ENCODE measurements around the gene RARS2. TPM values are rescaled to one million over a fixed set of nuclear protein-coding genes. Genes with fewer than 3 reads are reported as not detected.

RARS2 gene
- total and polyA plus RNA-seq, 9 of the 15 experiments (the other 6 are each of a cell fraction or from before 2014, with no cell fraction given): 30.0 to 92.7 (median 43.4) TPM

DNA sequence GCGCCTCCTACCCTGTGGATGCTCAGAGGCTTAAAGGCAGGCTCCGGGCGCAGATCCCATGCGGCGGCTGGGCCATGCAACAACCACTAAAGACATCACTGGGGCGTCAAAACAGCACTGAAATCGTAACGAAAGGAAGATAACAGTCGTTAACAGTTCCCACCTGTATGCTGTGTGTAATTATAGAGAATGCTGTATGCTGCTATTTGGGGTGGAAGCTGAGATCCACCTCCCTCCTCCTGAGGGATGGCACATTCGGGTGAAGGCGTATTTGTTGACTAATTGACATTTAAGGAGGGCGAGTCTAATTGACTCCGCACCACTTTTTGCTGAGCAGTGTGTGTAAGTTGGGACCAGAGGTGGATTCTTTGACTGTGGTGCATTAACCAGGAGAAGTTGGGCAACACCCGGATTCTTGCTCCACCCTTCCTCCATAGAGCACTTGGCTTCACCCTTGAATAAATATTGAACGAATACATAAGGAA lies 116.3 kb downstream of the RARS2 start (continued):
- TF ChIP-seq, protein P1, sequence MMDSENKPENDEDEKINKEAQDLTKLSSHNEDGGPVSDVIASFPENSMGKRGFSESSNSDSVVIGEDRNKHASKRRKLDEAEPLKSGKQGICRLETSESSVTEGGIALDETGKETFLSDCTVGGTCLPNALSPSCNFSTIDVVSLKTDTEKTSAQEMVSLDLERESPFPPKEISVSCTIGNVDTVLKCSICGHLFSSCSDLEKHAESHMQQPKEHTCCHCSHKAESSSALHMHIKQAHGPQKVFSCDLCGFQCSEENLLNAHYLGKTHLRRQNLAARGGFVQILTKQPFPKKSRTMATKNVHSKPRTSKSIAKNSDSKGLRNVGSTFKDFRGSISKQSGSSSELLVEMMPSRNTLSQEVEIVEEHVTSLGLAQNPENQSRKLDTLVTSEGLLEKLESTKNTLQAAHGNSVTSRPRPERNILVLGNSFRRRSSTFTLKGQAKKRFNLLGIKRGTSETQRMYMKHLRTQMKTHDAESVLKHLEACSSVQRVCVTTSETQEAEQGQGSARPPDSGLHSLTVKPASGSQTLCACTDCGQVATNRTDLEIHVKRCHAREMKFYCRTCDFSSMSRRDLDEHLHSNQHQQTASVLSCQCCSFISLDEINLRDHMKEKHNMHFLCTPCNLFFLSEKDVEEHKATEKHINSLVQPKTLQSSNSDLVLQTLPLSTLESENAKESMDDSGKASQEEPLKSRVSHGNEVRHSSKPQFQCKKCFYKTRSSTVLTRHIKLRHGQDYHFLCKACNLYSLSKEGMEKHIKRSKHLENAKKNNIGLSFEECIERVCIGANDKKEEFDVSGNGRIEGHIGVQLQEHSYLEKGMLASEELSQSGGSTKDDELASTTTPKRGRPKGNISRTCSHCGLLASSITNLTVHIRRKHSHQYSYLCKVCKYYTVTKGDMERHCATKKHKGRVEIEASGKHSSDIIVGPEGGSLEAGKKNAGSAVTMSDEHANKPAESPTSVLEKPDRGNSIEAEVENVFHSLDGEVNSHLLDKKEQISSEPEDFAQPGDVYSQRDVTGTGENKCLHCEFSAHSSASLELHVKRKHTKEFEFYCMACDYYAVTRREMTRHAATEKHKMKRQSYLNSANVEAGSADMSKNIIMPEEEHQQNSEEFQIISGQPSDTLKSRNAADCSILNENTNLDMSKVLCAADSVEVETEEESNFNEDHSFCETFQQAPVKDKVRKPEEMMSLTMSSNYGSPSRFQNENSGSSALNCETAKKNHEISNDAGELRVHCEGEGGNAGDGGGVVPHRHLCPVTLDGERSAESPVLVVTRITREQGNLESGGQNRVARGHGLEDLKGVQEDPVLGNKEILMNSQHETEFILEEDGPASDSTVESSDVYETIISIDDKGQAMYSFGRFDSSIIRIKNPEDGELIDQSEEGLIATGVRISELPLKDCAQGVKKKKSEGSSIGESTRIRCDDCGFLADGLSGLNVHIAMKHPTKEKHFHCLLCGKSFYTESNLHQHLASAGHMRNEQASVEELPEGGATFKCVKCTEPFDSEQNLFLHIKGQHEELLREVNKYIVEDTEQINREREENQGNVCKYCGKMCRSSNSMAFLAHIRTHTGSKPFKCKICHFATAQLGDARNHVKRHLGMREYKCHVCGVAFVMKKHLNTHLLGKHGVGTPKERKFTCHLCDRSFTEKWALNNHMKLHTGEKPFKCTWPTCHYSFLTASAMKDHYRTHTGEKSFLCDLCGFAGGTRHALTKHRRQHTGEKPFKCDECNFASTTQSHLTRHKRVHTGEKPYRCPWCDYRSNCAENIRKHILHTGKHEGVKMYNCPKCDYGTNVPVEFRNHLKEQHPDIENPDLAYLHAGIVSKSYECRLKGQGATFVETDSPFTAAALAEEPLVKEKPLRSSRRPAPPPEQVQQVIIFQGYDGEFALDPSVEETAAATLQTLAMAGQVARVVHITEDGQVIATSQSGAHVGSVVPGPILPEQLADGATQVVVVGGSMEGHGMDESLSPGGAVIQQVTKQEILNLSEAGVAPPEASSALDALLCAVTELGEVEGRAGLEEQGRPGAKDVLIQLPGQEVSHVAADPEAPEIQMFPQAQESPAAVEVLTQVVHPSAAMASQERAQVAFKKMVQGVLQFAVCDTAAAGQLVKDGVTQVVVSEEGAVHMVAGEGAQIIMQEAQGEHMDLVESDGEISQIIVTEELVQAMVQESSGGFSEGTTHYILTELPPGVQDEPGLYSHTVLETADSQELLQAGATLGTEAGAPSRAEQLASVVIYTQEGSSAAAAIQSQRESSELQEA (IDR thresholded peaks at IDR 0.05; ENCODE audit: low read depth): no peak
- TF ChIP-seq VEZF1 (CRISPR knock-in tag; IDR thresholded peaks at IDR 0.05): no peak
- TF ChIP-seq ZNF197 (CRISPR knock-in tag; IDR thresholded peaks at IDR 0.05; ENCODE audit: low read depth): no peak
- TF ChIP-seq, protein P2, sequence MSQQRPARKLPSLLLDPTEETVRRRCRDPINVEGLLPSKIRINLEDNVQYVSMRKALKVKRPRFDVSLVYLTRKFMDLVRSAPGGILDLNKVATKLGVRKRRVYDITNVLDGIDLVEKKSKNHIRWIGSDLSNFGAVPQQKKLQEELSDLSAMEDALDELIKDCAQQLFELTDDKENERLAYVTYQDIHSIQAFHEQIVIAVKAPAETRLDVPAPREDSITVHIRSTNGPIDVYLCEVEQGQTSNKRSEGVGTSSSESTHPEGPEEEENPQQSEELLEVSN (IDR thresholded peaks at IDR 0.05; ENCODE audit: borderline replicate concordance in 1 of 2, extremely low read depth in 1 of 2, insufficient read depth in 1 of 2, insufficient read length in 1 of 2, low read depth in 1 of 2, low read length in 1 of 2, poor library complexity in 1 of 2, severe bottlenecking in 1 of 2): peak in 1 of 2 experiments; percentile 8
- TF ChIP-seq HMGN3 (IDR thresholded peaks at IDR 0.05; ENCODE audit: borderline replicate concordance, extremely low read depth, insufficient read length, low read depth, low read length): no peak
- TF ChIP-seq UBTF (IDR thresholded peaks at IDR 0.05; ENCODE audit: borderline replicate concordance in 1 of 2, low read depth in 2 of 2, low read length in 2 of 2): peak in 1 of 2 experiments; percentile 78; a peak in 1 of 4 replicates
- TF ChIP-seq ZBTB49 (CRISPR knock-in tag; IDR thresholded peaks at IDR 0.05; ENCODE audit: borderline replicate concordance): no peak
- no peak for TF ChIP-seq ZNF354B (CRISPR knock-in tag; IDR thresholded peaks at IDR 0.05)
- no peak for TF ChIP-seq ZNF217 (CRISPR knock-in tag; IDR thresholded peaks at IDR 0.05)

Data from K562 (cell line).